GM13977 (cell line): ENCODE measurements around the gene OR6K6.

Experiments used
- DNase-seq: peaks from one replicate; pipeline ENCODE4 v3.0.0; 2012; ENCODE audit warnings: low spot score
- in situ Hi-C: fragments of 300-500 bp; cut with MboI; formaldehyde crosslinking; loops from one replicate; pipeline ENCODE4 v1.12.0; 2022; ENCODE audit warnings: low sequenced_read_pairs, low pct_unique_long_range_greater_than_20kb, mixed read lengths, inconsistent platforms; ENCODE audit not compliant: unreplicated experiment
- TF ChIP-seq, protein P1 (sequence below): IDR thresholded peaks from 2 replicates; pipeline ENCODE4 v1.5.1; 2012; ENCODE audit warnings: mild to moderate bottlenecking, control low read depth; ENCODE audit not compliant: insufficient read depth; ENCODE audit errors: extremely low read depth, missing control alignments

OR6K6 gene, protein sequence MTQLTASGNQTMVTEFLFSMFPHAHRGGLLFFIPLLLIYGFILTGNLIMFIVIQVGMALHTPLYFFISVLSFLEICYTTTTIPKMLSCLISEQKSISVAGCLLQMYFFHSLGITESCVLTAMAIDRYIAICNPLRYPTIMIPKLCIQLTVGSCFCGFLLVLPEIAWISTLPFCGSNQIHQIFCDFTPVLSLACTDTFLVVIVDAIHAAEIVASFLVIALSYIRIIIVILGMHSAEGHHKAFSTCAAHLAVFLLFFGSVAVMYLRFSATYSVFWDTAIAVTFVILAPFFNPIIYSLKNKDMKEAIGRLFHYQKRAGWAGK

DNA sequence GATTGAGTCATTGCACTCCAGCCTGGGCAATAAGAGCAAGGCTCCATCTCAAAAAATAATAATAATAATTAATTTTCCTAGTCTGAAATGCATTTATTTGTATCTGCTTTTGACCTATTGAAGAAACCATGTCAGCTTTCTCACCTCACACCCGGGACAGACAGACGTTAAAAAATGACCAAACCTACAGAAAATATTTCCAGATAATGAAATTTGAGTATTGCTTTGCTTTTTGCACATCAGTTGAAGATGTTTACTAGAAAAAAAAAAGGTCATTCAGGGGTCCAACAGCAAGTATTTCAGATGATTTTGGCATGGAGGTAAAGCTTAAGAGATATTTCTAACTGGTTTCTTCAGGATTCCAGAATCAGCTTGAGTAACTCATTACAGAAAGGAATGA is at the start of gene OR6K6:
OR6K6 (plus strand) TSS at position 301 of the 400 bp plus-strand sequence. CDS start 168 bp downstream, outside the sequence.
- in situ Hi-C loops: no loop called here
- TF ChIP-seq, protein P1, sequence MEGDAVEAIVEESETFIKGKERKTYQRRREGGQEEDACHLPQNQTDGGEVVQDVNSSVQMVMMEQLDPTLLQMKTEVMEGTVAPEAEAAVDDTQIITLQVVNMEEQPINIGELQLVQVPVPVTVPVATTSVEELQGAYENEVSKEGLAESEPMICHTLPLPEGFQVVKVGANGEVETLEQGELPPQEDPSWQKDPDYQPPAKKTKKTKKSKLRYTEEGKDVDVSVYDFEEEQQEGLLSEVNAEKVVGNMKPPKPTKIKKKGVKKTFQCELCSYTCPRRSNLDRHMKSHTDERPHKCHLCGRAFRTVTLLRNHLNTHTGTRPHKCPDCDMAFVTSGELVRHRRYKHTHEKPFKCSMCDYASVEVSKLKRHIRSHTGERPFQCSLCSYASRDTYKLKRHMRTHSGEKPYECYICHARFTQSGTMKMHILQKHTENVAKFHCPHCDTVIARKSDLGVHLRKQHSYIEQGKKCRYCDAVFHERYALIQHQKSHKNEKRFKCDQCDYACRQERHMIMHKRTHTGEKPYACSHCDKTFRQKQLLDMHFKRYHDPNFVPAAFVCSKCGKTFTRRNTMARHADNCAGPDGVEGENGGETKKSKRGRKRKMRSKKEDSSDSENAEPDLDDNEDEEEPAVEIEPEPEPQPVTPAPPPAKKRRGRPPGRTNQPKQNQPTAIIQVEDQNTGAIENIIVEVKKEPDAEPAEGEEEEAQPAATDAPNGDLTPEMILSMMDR: no peak
- DNase-seq: no peak

DNA sequence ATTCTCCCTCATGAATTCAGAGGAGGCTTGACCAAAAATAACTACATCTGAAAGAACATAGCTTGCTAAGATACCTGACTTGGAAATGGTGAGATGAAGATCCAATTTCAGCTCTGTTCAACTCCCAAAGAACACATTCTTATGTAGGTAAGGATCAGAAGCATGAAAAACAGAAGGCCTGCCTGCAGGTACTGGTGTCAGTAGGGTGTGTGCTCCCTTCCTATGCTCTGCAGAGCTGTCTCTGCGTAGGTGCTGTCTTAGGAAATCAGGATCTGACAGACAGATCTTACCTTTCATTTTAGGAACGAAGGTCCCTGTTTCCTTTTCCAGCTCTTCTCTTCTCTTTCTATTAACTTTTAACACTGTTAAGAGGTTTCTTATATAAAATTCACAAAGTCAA is 48.4 kb upstream of the OR6K6 start:
- no peak for DNase-seq
- in situ Hi-C loops: no loop called here
- TF ChIP-seq, protein P1: no peak

DNA sequence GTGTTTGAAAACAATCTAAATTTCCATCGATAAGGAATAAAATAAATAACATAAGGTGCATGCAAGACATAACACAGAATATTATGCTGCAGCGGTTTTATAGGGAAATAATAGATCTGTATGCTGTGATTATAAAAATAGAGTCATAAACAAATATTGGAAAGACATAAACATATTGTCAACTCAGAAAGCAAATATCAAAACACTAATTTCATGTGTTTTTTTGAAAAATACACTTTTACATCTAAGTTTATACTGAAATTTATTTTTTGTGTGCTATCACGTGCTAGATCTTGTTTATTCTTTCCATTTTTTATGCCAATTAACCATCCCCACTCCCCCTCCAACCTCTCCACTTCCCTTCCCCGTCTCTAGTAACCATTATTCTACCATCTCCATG is 43.4 kb upstream of the OR6K6 start:
- in situ Hi-C loops: no loop called here
- no peak for DNase-seq
- TF ChIP-seq, protein P1: no peak

DNA sequence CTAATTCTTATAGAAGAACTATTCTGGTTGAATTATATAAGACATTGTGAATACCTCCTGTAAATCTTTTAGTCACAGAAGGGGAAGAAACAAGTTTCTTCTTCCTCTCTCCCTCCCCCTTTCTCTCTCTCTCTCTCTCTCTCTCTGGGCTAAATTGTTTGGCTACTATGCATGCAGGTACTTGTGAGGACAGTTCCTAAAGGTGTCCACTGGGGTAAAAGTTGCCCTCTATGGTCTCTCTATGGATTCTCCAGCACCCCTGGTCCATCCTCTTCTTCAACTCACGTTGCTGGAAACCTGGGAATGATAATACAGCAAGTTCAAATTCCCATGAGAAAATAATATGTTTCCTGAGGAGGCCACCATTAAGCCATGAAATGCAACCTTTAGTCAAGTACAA is 39.8 kb upstream of the OR6K6 start:
- in situ Hi-C loops: no loop called here

DNA sequence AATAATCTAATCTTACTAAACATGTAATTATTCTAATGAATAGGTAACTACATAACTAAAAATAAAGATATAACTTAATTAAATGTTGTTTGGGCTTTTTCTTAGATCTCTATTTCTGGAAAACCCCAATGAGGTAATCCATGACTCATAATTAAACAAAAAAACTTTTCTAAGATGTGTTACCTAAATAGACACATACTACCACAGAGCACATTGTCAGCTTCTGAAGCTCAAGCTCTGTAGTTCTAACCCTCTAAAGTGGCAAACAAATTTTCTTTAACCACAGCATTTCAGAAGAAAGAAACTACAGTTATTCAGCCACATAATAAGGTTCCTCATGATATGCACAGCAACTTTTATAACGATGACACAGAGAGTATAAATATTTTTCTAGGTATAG is 38.2 kb upstream of the OR6K6 start:
- DNase-seq: peak; percentile 16
- TF ChIP-seq, protein P1: no peak
- in situ Hi-C loops: no loop called here

More for the DNA sequence above, 39.8 kb upstream of the OR6K6 start:
- DNase-seq: no peak
- TF ChIP-seq, protein P1: no peak

DNA sequence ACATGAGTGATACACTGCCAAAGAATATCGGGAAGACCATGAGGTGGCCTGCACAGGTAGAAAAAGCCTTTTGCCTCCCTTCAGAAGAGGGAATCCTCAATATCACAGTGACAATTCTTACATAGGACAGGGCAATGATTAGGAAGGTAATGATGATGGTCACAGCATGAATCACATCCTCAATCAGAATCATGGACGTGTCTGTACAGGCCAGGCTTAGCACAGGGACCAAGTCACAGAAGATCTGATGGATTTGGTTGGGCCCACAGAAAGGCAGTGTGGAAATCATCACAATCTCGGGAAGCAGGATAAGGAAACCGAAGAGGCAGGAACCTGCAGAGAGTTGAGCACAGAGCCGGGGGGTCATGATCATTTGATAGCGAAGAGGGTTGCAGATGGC is 37.2 kb upstream of the OR6K6 start:
- DNase-seq: no peak
- TF ChIP-seq, protein P1: no peak
- in situ Hi-C loops: no loop called here
